ENCODE results near the gene TMEM205.

- TF ChIP-seq, protein P1, sequence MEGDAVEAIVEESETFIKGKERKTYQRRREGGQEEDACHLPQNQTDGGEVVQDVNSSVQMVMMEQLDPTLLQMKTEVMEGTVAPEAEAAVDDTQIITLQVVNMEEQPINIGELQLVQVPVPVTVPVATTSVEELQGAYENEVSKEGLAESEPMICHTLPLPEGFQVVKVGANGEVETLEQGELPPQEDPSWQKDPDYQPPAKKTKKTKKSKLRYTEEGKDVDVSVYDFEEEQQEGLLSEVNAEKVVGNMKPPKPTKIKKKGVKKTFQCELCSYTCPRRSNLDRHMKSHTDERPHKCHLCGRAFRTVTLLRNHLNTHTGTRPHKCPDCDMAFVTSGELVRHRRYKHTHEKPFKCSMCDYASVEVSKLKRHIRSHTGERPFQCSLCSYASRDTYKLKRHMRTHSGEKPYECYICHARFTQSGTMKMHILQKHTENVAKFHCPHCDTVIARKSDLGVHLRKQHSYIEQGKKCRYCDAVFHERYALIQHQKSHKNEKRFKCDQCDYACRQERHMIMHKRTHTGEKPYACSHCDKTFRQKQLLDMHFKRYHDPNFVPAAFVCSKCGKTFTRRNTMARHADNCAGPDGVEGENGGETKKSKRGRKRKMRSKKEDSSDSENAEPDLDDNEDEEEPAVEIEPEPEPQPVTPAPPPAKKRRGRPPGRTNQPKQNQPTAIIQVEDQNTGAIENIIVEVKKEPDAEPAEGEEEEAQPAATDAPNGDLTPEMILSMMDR (IDR thresholded peaks at IDR 0.05), result no peak
- no peak for TF ChIP-seq POLR2A (IDR thresholded peaks at IDR 0.05)
- no peak for TF ChIP-seq EP300 (IDR thresholded peaks at IDR 0.05)
- no peak for TF ChIP-seq POLR2AphosphoS5 (IDR thresholded peaks at IDR 0.05)
Measured at GRCh38 chr19:11345122-11345803, 805 bp downstream of the TMEM205 start.

Data from gastroesophageal sphincter (tissue), 3 donors.